PC-9 (cell line): ENCODE results near the gene MRPL14. TPM values are rescaled to one million over a fixed set of nuclear protein-coding genes. Genes with fewer than 3 reads are reported as not detected.

Experiments used
- BruUV-seq: library from RNA; stranded (reverse); fragments of 400-500 nt; replicated peaks from 2 replicates; lab custom pipeline; 2021; lab: Mats Ljungman, UMichigan
- CTCF ChIA-PET: fragments of 300-600 bp; sonication (Branson Sonifier 250); formaldehyde crosslinking; loops from one replicate; lab custom pipeline; 2022; ENCODE audit warnings: antibody characterized with exemption; lab: Charles Lee
- POLR2A ChIA-PET: fragments of 300-600 bp; sonication (Branson Sonifier 250); formaldehyde crosslinking; loops from one replicate; lab custom pipeline; 2022; ENCODE audit warnings: antibody characterized with exemption; ENCODE audit not compliant: unreplicated experiment; lab: Charles Lee
- DNase-seq, 2 experiments: peaks; one replicate each; pipeline versions ENCODE4 v3.0.0 to v3.0.0-alpha.2; 2015 to 2022; ENCODE audit warnings: mixed read lengths in 1 of 2
- H2AFZ ChIP-seq: fragments of 200-600 bp; sonication (generic); 2 replicates; pipeline ENCODE4 v1.8.1; 2017; ENCODE audit warnings: antibody characterized with exemption
- H3F3A ChIP-seq: fragments of 200-600 bp; sonication (generic); 2 replicates; pipeline ENCODE4 v1.8.1; 2017; ENCODE audit warnings: antibody characterized with exemption, mild to moderate bottlenecking, low read depth; ENCODE audit not compliant: insufficient read depth
- H3K27ac ChIP-seq: fragments of 200-600 bp; sonication (generic); 2 replicates; pipeline ENCODE4 v1.6.1; 2016; ENCODE audit warnings: mixed run types
- H3K27me3 ChIP-seq: fragments of 200-600 bp; sonication (generic); 2 replicates; pipeline ENCODE4 v1.6.1; 2016; ENCODE audit warnings: low read depth, mixed run types; ENCODE audit not compliant: insufficient read depth
- H3K36me3 ChIP-seq: fragments of 200-600 bp; sonication (generic); 2 replicates; pipeline ENCODE4 v1.6.1; 2016; ENCODE audit warnings: low read depth, mixed run types
- H3K4me1 ChIP-seq: fragments of 200-600 bp; sonication (generic); replicated peaks from 2 replicates; pipeline ENCODE4 v1.6.1; 2016; ENCODE audit warnings: mixed run types; ENCODE audit not compliant: insufficient read depth
- H3K4me2 ChIP-seq: fragments of 200-600 bp; sonication (generic); 2 replicates; pipeline ENCODE4 v1.6.1; 2017; ENCODE audit warnings: mixed run types
- H3K4me3 ChIP-seq: fragments of 200-600 bp; sonication (generic); 2 replicates; pipeline ENCODE4 v1.6.1; 2016; ENCODE audit warnings: mixed run types
- H3K79me2 ChIP-seq: fragments of 200-600 bp; sonication (generic); 2 replicates; pipeline ENCODE4 v1.6.1; 2017; ENCODE audit warnings: low read depth, mixed run types
- H3K9me2 ChIP-seq: fragments of 200-600 bp; sonication (generic); 2 replicates; pipeline ENCODE4 v1.8.1; 2017; ENCODE audit warnings: mild to moderate bottlenecking; ENCODE audit not compliant: insufficient read depth
- H3K9me3 ChIP-seq: fragments of 200-600 bp; sonication (generic); 2 replicates; pipeline ENCODE4 v1.8.1; 2016; ENCODE audit warnings: low read depth; ENCODE audit not compliant: insufficient read depth
- H4K20me1 ChIP-seq: fragments of 200-600 bp; sonication (generic); 2 replicates; pipeline ENCODE4 v1.8.1; 2017; ENCODE audit not compliant: insufficient read depth
- CTCF ChIP-seq: fragments of 200-600 bp; sonication (generic); conservative IDR thresholded peaks from 2 replicates; pipeline ENCODE4 v1.6.1; 2017; ENCODE audit warnings: mixed run types, antibody characterized with exemption, mild to moderate bottlenecking, moderate library complexity
- EZH2 ChIP-seq: fragments of 200-600 bp; sonication (generic); IDR thresholded peaks from 2 replicates; pipeline ENCODE4 v1.8.0; 2017; ENCODE audit warnings: antibody characterized with exemption, low read depth
- intact Hi-C: fragments of 100-400 bp; cut with micrococcal nuclease; formaldehyde crosslinking; loops from one replicate; pipeline ENCODE4 v1.10.0; 2022; ENCODE audit not compliant: unreplicated experiment
- total RNA-seq: library from RNA; stranded (reverse); gene quantifications from 2 replicates; pipeline ENCODE4 v1.2.3, GENCODE V29; 2021

MRPL14 gene
- total RNA-seq, 1 experiment from 2014 or later = 96.3 TPM

- POLR2A ChIA-PET = no interaction called here
- H3K4me3 ChIP-seq = no peak overlapping the region
- H3K36me3 ChIP-seq = peaks cover 15% of the 10 kb centered on the region
- no peak for TF ChIP-seq CTCF
- no peak for TF ChIP-seq EZH2
- DNase-seq = no peak
- no peaks in the 10 kb centered on the region for H3K27me3 ChIP-seq
- no peaks in the 10 kb centered on the region for H3K9me2 ChIP-seq
- no peak overlapping the region for H2AFZ ChIP-seq
- peaks cover 77% of the 10 kb centered on the region for H4K20me1 ChIP-seq
- H3K27ac ChIP-seq = no peak overlapping the region
- peaks cover 76% of the 10 kb centered on the region for H3K4me1 ChIP-seq
- intact Hi-C loops = no loop called here
- H3F3A ChIP-seq = peaks cover 38% of the 10 kb centered on the region; the same call in 1 of the 2 replicates
- no peaks in the 10 kb centered on the region for H3K9me3 ChIP-seq
- peak overlapping the region; percentile 99 for H3K4me2 ChIP-seq
- no TSS peak for BruUV-seq
- H3K79me2 ChIP-seq = peaks cover 97% of the 10 kb centered on the region
- CTCF ChIA-PET = no interaction called here
Measured at GRCh38 chr6:44122801-44123200, 4.5 kb downstream of the MRPL14 start.

DNA sequence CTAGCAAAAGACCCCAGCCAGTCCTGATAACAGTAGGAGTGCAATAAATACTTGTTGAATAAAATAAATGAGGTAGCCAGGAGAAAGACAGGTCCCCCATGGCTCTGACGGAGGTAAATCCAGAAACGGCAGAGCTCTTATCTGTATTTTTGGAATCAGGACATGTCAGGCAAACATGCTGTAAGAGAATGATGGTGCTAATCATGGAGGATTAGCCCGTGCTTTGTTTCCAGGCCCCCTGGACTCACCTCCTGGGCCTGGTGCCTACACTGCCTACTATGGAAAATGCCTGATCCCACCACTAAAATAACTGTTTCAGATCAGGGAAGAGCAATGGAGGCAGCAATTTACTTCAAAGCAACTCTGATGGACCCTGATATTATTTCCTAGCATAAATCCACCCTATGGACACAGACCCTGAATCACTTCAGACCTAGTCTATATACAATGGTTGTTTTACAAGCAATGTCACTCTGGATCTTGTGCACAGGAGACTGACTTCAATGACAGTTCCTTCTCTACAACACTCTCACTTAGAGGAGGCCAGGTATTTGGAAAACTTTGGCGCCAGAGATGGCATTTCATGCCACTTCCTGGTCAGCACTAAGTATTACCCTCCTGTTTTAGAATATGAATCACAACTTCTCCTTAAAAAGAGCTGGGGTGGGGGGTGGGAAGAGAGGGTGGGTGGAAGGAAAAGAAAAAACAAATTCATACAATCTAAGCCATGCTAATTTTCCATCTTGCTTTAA lies 6.4 kb downstream of the MRPL14 start:
- no peak overlapping the region for H3K4me2 ChIP-seq
- TF ChIP-seq EZH2 (no peak), CTCF (no peak)
- 0 out of 2 replicates have a peak overlapping the region, but pooled peaks have one; percentile 6 for H3K27ac ChIP-seq
- H3F3A ChIP-seq = peaks cover 34% of the 10 kb centered on the region
- no peaks in the 10 kb centered on the region for H3K9me3 ChIP-seq
- intact Hi-C loops = no loop called here
- H4K20me1 ChIP-seq = peaks cover 81% of the 10 kb centered on the region
- H3K27me3 ChIP-seq = no peaks in the 10 kb centered on the region
- peaks cover 92% of the 10 kb centered on the region for H3K4me1 ChIP-seq
- no TSS peak for BruUV-seq
- no peak overlapping the region for H3K4me3 ChIP-seq
- POLR2A ChIA-PET = no interaction called here
- no peaks in the 10 kb centered on the region for H3K9me2 ChIP-seq
- H3K36me3 ChIP-seq = peaks cover 20% of the 10 kb centered on the region
- H3K79me2 ChIP-seq = peaks cover 100% of the 10 kb centered on the region
- no peak overlapping the region for H2AFZ ChIP-seq
- CTCF ChIA-PET = no interaction called here
- no peak for DNase-seq

- H2AFZ ChIP-seq = no peak overlapping the region
- H3K4me1 ChIP-seq = peaks cover 84% of the 10 kb centered on the region
- DNase-seq = no peak
- no peaks in the 10 kb centered on the region for H3K9me2 ChIP-seq
- H3F3A ChIP-seq = peaks cover 31% of the 10 kb centered on the region
- TF ChIP-seq CTCF = no peak
- TF ChIP-seq EZH2 = no peak
- H3K27me3 ChIP-seq = no peaks in the 10 kb centered on the region
- peak overlapping the region; percentile 35; the same call in 1 of the 2 replicates for H3K4me2 ChIP-seq
- BruUV-seq = no TSS peak
- peaks cover 80% of the 10 kb centered on the region for H4K20me1 ChIP-seq
- no peaks in the 10 kb centered on the region for H3K9me3 ChIP-seq
- peaks cover 99% of the 10 kb centered on the region for H3K79me2 ChIP-seq
- H3K36me3 ChIP-seq = peaks cover 19% of the 10 kb centered on the region
- no peak overlapping the region for H3K4me3 ChIP-seq
- H3K27ac ChIP-seq = peak overlapping the region; percentile 54; the same call in 1 of the 2 replicates
- intact Hi-C loops = loop anchor here (5.0 kb wide), 1 partner anchor 128 kb away; the partner anchor contains the start of gene HSP90AB1
- ChIA-PET POLR2A (no interaction called here), CTCF (no interaction called here)
Measured at GRCh38 chr6:44119704-44120262, 7.5 kb downstream of the MRPL14 start.
